Smooth muscle cell (in vitro differentiated cells): ENCODE measurements around the gene DHX30. TPM values are rescaled to one million over a fixed set of nuclear protein-coding genes. Genes with fewer than 3 reads are reported as not detected.
A peak's percentile ranks its signal among the peaks of the same experiment; 100 is the strongest.
"Not testable (repeated sequence)": the region's sequence is repeated elsewhere in the genome, so short reads cannot be mapped to it uniquely, and the experiment has no call there.

Source experiments
- DNase-seq: peaks from one replicate; lab custom pipeline; 2025; ENCODE audit not compliant: unreplicated experiment; lab: John Stamatoyannopoulos, UW
- H2AFZ ChIP-seq: fragments of 200-600 bp; sonication (generic); 2 replicates; pipeline ENCODE4 v1.6.0; 2016; ENCODE audit warnings: antibody characterized with exemption, low read depth, mild to moderate bottlenecking
- H3F3A ChIP-seq: fragments of 200-600 bp; sonication (generic); 2 replicates; pipeline ENCODE4 v1.6.0; 2017; ENCODE audit warnings: antibody characterized with exemption, low read depth
- H3K27ac ChIP-seq: fragments of 200-600 bp; sonication (generic); 2 replicates; pipeline ENCODE4 v1.5.1; 2016; ENCODE audit warnings: low read depth, mild to moderate bottlenecking
- H3K27me3 ChIP-seq: fragments of 200-600 bp; sonication (generic); 2 replicates; pipeline ENCODE4 v1.6.1; 2016; ENCODE audit warnings: low read depth, mild to moderate bottlenecking
- H3K36me3 ChIP-seq: fragments of 200-600 bp; sonication (generic); 2 replicates; pipeline ENCODE4 v1.5.1; 2016; ENCODE audit warnings: low read depth
- H3K4me1 ChIP-seq: fragments of 200-600 bp; sonication (generic); 2 replicates; pipeline ENCODE4 v1.5.1; 2016; ENCODE audit warnings: low read depth
- H3K4me2 ChIP-seq: fragments of 200-600 bp; sonication (generic); 2 replicates; pipeline ENCODE4 v1.6.0; 2016; ENCODE audit warnings: mild to moderate bottlenecking
- H3K4me3 ChIP-seq: fragments of 200-600 bp; sonication (generic); 2 replicates; pipeline ENCODE4 v1.5.1; 2016; ENCODE audit warnings: mild to moderate bottlenecking
- H3K79me2 ChIP-seq: fragments of 200-600 bp; sonication (generic); 2 replicates; pipeline ENCODE4 v1.6.0; 2016; ENCODE audit warnings: low read depth, mild to moderate bottlenecking
- H3K9ac ChIP-seq: fragments of 200-600 bp; sonication (generic); 2 replicates; pipeline ENCODE4 v1.6.0; 2016; ENCODE audit warnings: low read depth
- H3K9me3 ChIP-seq: fragments of 200-600 bp; sonication (generic); replicated peaks from 2 replicates; pipeline ENCODE4 v1.5.1; 2016; ENCODE audit warnings: low read depth
- H4K20me1 ChIP-seq: fragments of 200-600 bp; sonication (generic); 2 replicates; pipeline ENCODE4 v1.6.0; 2016; ENCODE audit warnings: low read depth
- WGBS: methylation state at CpG from one replicate; pipeline ENCODE4 v1.1.7; 2016; ENCODE audit warnings: low lambda C conversion rate; 5-methylcytosine and 5-hydroxymethylcytosine counted together
- polyA plus RNA-seq: library from polyadenylated mRNA; unstranded; fragments of >200 nt; fragmentation: Nextera tagmentation; extraction: Ambion mirVana; gene quantifications from 2 replicates; pipeline ENCODE4 v1.2.1, GENCODE V29; 2016
- total RNA-seq: library from RNA; depleted of rRNA; stranded (reverse); fragments of >200 nt; gene quantifications from 2 replicates; pipeline ENCODE4 v1.2.3, GENCODE V29; 2014
- TF ChIP-seq, protein P1 (sequence below): fragments of 200-600 bp; sonication (generic); IDR thresholded peaks from 2 replicates; pipeline ENCODE4 v1.5.1; 2017; ENCODE audit warnings: borderline replicate concordance, mild to moderate bottlenecking, antibody characterized with exemption; ENCODE audit not compliant: insufficient read depth, poor library complexity, severe bottlenecking

DHX30 gene
- total and polyA plus RNA-seq, 2 experiments from 2014 or later: 35.9 to 51.6 TPM

DNA sequence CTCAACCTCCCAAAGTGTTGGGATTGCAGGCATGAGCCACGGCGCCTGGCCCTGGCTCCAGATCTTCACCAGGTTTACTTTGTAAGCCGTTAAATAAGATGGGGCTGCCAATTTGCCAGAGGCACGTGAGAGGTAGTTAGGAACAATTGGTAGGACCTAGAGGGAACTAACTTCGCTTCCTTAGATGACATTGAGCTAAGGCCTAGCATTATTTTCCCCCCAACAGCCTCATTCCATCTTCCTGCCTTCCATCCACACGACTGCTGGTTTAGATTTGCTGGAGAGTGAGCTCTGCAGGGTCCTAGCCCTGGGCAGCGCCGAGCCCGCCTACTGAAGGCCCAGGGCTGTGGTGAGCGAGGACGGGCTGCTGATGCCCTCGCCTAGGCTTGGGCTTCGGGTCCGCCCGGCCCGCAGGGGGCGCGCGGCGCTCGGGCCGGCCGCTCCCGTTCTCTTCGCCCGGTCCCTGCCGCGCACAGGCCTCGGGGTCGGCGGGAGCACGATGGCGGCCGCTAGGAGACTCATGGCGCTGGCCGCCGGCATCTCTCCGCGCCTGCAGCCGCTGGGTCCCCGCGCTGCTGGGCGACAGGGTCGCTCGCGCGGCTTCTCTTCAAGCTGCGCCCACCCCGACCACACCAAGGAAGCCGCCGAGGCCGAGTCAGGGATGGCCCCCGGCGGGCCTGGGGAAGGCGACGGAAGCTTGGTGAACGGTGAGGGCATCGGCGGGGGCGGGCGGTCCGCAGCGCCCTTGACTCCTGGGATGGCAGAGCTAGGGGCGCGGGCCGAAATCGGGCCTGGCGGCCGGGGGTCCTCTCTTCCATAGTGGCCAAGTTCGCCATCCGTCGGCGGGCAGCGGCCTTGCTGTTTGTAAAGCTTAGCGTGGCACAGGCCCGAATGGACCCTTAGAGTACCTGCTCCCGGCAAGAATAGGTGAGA, 21.9 kb downstream of the DHX30 start:
- TF ChIP-seq, protein P1, sequence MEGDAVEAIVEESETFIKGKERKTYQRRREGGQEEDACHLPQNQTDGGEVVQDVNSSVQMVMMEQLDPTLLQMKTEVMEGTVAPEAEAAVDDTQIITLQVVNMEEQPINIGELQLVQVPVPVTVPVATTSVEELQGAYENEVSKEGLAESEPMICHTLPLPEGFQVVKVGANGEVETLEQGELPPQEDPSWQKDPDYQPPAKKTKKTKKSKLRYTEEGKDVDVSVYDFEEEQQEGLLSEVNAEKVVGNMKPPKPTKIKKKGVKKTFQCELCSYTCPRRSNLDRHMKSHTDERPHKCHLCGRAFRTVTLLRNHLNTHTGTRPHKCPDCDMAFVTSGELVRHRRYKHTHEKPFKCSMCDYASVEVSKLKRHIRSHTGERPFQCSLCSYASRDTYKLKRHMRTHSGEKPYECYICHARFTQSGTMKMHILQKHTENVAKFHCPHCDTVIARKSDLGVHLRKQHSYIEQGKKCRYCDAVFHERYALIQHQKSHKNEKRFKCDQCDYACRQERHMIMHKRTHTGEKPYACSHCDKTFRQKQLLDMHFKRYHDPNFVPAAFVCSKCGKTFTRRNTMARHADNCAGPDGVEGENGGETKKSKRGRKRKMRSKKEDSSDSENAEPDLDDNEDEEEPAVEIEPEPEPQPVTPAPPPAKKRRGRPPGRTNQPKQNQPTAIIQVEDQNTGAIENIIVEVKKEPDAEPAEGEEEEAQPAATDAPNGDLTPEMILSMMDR: peak; percentile 79
- H3K4me3 ChIP-seq: peak overlapping the region; percentile 97
- H3K79me2 ChIP-seq: peaks cover 42% of the 10 kb centered on the region
- 6% methylated on average over 67 of the region's 77 CpGs for WGBS
- H3K27ac ChIP-seq: peak overlapping the region; percentile 49
- H3K27me3 ChIP-seq: no peaks in the 10 kb centered on the region
- peak; percentile 45 for DNase-seq
- H2AFZ ChIP-seq: peak overlapping the region; percentile 98
- H3F3A ChIP-seq: no peaks in the 10 kb centered on the region
- H3K9ac ChIP-seq: peak overlapping the region; percentile 94
- peaks cover 9% of the 10 kb centered on the region for H3K36me3 ChIP-seq
- H4K20me1 ChIP-seq: peaks cover 11% of the 10 kb centered on the region
- peak overlapping the region; percentile 100 for H3K4me2 ChIP-seq
- H3K4me1 ChIP-seq: peaks cover 10% of the 10 kb centered on the region
- H3K9me3 ChIP-seq: no peaks in the 10 kb centered on the region

DNA sequence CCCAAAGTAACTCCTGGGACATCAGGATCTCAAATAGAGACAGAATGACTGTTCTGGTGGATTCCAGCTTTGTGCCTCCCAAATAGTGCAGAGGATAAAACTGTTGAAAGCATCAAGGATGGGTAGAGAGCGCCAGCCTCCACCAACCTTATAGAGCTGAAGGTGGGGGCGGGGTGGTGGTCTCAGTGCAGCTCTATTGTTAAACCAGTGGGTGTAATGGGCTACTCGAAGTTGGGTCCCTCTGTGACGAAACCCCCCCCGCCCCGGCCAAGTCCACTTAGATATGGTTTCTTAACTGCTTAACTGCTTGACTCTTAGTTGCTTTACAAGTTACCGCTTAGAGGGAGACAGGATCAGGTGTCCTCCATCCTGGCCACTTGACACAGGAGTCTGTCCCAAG, 22.7 kb downstream of the DHX30 start:
- peak overlapping the region; percentile 100 for H3K4me2 ChIP-seq
- H4K20me1 ChIP-seq: peaks cover 11% of the 10 kb centered on the region
- peak overlapping the region; percentile 49 for H3K27ac ChIP-seq
- no peaks in the 10 kb centered on the region for H3K9me3 ChIP-seq
- peak overlapping the region; percentile 94 for H3K9ac ChIP-seq
- peaks cover 10% of the 10 kb centered on the region for H3K4me1 ChIP-seq
- DNase-seq: no peak
- H3K36me3 ChIP-seq: peaks cover 9% of the 10 kb centered on the region
- peaks cover 42% of the 10 kb centered on the region for H3K79me2 ChIP-seq
- H3K4me3 ChIP-seq: peak overlapping the region; percentile 97
- H2AFZ ChIP-seq: peak overlapping the region; percentile 98
- TF ChIP-seq, protein P1: no peak
- H3F3A ChIP-seq: no peaks in the 10 kb centered on the region
- 32% methylated on average over 7 of the region's 7 CpGs for WGBS
- H3K27me3 ChIP-seq: no peaks in the 10 kb centered on the region

DNA sequence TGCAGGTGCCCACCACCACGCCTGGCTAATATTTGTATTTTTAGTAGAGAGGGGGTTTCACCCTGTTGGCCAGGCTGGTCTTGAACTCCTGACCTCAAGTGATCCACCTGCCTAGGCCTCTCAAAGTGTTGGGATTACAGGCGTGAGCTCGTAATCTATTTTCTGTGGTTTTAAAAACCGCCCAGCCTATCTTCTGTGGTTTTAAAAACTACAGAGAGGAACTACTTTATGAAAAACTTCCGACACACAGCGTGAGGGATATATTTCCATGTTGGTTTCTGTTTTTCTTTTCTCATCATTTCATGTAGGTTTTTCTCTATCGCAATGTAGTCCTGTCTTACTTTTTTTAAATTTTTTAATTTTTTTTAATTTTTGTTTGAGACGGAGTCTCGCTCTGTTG, 26.5 kb downstream of the DHX30 start:
- WGBS: 97% methylated on average over 9 of the region's 9 CpGs
- peaks cover 11% of the 10 kb centered on the region for H4K20me1 ChIP-seq
- not testable (repeated sequence) for DNase-seq, H2AFZ ChIP-seq, H3K27ac ChIP-seq, H3K4me1 ChIP-seq, H3K4me3 ChIP-seq, H3K27me3 ChIP-seq, H3K9me3 ChIP-seq, H3F3A ChIP-seq, H3K4me2 ChIP-seq, H3K9ac ChIP-seq
- peaks cover 15% of the 10 kb centered on the region for H3K36me3 ChIP-seq
- H3K79me2 ChIP-seq: peaks cover 36% of the 10 kb centered on the region

DNA sequence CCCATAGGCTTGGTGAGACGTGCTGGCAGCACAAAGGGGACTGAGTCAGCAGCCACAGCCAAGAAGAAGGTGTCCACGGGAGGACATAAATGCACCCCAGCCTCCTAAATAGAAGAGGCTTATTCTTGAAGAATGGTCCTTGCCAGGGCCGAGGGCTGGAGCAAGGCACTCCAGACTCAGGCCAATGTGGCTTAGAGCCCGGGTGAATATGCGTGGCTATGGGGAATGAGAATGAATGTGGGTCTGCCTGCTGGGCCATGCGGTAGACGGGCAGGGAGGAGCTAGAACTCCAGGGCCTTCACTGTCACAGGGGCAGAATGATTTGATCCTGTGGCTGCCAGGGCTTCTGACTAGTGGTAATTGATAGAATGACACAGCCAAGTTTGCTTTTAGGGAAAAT, 34.0 kb downstream of the DHX30 start:
- no peaks in the 10 kb centered on the region for H3K4me1 ChIP-seq
- peaks cover 15% of the 10 kb centered on the region for H4K20me1 ChIP-seq
- no peak overlapping the region for H3K4me3 ChIP-seq
- no peaks in the 10 kb centered on the region for H3K79me2 ChIP-seq
- TF ChIP-seq, protein P1: no peak
- no peak overlapping the region for H2AFZ ChIP-seq
- WGBS: 91% methylated on average over 7 of the region's 7 CpGs
- no peak overlapping the region for H3K9ac ChIP-seq
- H3K27me3 ChIP-seq: no peaks in the 10 kb centered on the region
- H3K4me2 ChIP-seq: no peak overlapping the region
- H3K9me3 ChIP-seq: no peaks in the 10 kb centered on the region
- H3K36me3 ChIP-seq: no peaks in the 10 kb centered on the region
- no peak for DNase-seq
- H3K27ac ChIP-seq: no peak overlapping the region
- H3F3A ChIP-seq: no peaks in the 10 kb centered on the region
